ENCODE data around the gene MATK. TPM values are rescaled to one million over a fixed set of nuclear protein-coding genes. Genes with fewer than 3 reads are reported as not detected.
"Not testable (repeated sequence)": the region's sequence is repeated elsewhere in the genome, so short reads cannot be mapped to it uniquely, and the experiment has no call there.

The MATK gene
- total RNA-seq, 1 donor from 2014 or later, result 0.35 TPM

- no peak for DNase-seq (ENCODE audit: low read depth)
Observed at GRCh38 chr19:3771000-3771905, 14.9 kb downstream of the MATK start.

GRCh38 chr19:3770136-3770999 lies 15.8 kb downstream of the MATK start:
- no peak for DNase-seq (ENCODE audit: low read depth)

GRCh38 chr19:3769494-3769893 lies 16.7 kb downstream of the MATK start:
- DNase-seq (ENCODE audit: low read depth), result no peak

GRCh38 chr19:3768748-3769099 lies 17.5 kb downstream of the MATK start:
- no peak for DNase-seq (ENCODE audit: low read depth)

- DNase-seq (ENCODE audit: low read depth), result no peak
Observed at GRCh38 chr19:3768015-3768747, 18.0 kb downstream of the MATK start.

- DNase-seq (ENCODE audit: low read depth), result no peak
Observed at GRCh38 chr19:3767050-3767449, 19.1 kb downstream of the MATK start.

- DNase-seq (ENCODE audit: low read depth), result no peak
Observed at GRCh38 chr19:3766520-3766919, 19.7 kb downstream of the MATK start.

GRCh38 chr19:3765757-3766156 lies 20.4 kb downstream of the MATK start:
- not testable (repeated sequence) for DNase-seq (ENCODE audit: low read depth)

- no peak for DNase-seq (ENCODE audit: low read depth)
Observed at GRCh38 chr19:3765121-3765520, 21.1 kb downstream of the MATK start.

- peak; percentile 97 for DNase-seq (ENCODE audit: low read depth)
Observed at GRCh38 chr19:3762501-3763459, 23.4 kb downstream of the MATK start, which contains the start of gene MRPL54. TSS of gene MRPL54 (plus strand) at chr19:3762682. CDS start at chr19:3762701, 19 bp downstream.

GRCh38 chr19:3762130-3762473 lies 24.1 kb downstream of the MATK start:
- DNase-seq (ENCODE audit: low read depth), result no peak

- DNase-seq (ENCODE audit: low read depth), result peak; percentile 67
Observed at GRCh38 chr19:3761382-3762129, 24.6 kb downstream of the MATK start, which contains the start of gene APBA3. TSS of gene APBA3 (minus strand) at chr19:3761692. CDS start at chr19:3760264, 1,428 bp downstream.

GRCh38 chr19:3760871-3761361 lies 25.3 kb downstream of the MATK start:
- DNase-seq (ENCODE audit: low read depth), result peak; percentile 1

- no peak for DNase-seq (ENCODE audit: low read depth)
Observed at GRCh38 chr19:3759482-3760254, 26.5 kb downstream of the MATK start.

GRCh38 chr19:3758297-3758696 lies 27.9 kb downstream of the MATK start:
- not testable (repeated sequence) for DNase-seq (ENCODE audit: low read depth)

GRCh38 chr19:3757705-3758104 lies 28.5 kb downstream of the MATK start:
- not testable (repeated sequence) for DNase-seq (ENCODE audit: low read depth)

GRCh38 chr19:3753631-3754410 lies 32.4 kb downstream of the MATK start:
- DNase-seq (ENCODE audit: low read depth), result no peak

GRCh38 chr19:3752492-3752891 lies 33.7 kb downstream of the MATK start:
- no peak for DNase-seq (ENCODE audit: low read depth)
